LNCaP clone FGC (cell line): ENCODE measurements around the gene ZKSCAN1.

ENCODE experiments used
- DNase-seq: peaks from one replicate; pipeline ENCODE4 v3.0.0-alpha.2; 2011; ENCODE audit warnings: low read depth
- H3K4me3 ChIP-seq: 2 replicates; pipeline ENCODE4 v1.5.1; 2011; ENCODE audit warnings: mild to moderate bottlenecking, low read depth, low read length, control low read depth
- TF ChIP-seq, protein P1 (sequence below): IDR thresholded peaks from 2 replicates; pipeline ENCODE4 v1.5.1; 2012; ENCODE audit warnings: mild to moderate bottlenecking; ENCODE audit not compliant: control insufficient read depth, insufficient read depth; ENCODE audit errors: extremely low read depth

ZKSCAN1 gene

GRCh38 chr7:100072462-100072861, 57.1 kb downstream of the ZKSCAN1 start:
- DNase-seq = no peak
- no peak overlapping the region for H3K4me3 ChIP-seq
- TF ChIP-seq, protein P1, sequence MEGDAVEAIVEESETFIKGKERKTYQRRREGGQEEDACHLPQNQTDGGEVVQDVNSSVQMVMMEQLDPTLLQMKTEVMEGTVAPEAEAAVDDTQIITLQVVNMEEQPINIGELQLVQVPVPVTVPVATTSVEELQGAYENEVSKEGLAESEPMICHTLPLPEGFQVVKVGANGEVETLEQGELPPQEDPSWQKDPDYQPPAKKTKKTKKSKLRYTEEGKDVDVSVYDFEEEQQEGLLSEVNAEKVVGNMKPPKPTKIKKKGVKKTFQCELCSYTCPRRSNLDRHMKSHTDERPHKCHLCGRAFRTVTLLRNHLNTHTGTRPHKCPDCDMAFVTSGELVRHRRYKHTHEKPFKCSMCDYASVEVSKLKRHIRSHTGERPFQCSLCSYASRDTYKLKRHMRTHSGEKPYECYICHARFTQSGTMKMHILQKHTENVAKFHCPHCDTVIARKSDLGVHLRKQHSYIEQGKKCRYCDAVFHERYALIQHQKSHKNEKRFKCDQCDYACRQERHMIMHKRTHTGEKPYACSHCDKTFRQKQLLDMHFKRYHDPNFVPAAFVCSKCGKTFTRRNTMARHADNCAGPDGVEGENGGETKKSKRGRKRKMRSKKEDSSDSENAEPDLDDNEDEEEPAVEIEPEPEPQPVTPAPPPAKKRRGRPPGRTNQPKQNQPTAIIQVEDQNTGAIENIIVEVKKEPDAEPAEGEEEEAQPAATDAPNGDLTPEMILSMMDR = no peak

DNA sequence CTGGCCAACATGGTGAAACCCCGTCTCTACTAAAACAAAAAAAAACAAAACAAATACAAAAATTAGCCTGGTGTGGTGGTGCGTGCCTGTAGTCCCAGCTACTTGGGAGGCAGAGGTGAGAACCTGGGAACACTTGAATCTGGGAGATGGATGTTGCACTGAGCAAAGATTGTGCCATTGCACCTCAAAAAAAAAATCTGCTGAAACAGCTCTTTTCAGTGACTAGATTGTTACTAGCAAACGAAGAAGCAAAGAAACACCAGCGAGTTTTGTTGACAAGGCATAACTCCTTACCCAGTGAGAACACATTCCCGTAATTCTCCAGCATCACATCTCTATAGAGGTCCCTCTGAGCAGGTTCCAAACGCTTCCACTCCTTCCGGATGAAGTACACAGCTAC, 59.4 kb downstream of the ZKSCAN1 start:
- TF ChIP-seq, protein P1 = no peak
- no peak for DNase-seq
- no peak overlapping the region for H3K4me3 ChIP-seq

DNA sequence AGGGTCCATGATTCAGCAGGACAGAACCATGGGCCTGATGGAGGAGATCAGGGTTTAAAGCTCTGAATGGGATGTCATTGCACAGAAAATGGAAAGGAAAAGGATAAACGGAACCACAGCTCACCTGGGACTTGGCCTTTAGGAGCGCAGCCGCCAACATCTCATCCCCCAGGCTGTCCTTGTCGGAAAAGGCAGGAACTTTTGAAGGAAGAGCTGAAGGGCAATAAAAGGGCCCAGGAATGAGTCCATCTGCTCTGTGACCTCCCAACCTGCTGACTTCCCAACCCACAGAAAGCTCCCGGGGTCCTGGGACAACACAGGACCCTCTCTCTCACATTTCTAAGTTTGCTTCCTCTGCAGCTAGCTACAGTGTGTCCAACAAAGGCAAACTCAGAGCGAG, 60.0 kb downstream of the ZKSCAN1 start:
- TF ChIP-seq, protein P1 = no peak
- H3K4me3 ChIP-seq = no peak overlapping the region
- DNase-seq = no peak

DNA sequence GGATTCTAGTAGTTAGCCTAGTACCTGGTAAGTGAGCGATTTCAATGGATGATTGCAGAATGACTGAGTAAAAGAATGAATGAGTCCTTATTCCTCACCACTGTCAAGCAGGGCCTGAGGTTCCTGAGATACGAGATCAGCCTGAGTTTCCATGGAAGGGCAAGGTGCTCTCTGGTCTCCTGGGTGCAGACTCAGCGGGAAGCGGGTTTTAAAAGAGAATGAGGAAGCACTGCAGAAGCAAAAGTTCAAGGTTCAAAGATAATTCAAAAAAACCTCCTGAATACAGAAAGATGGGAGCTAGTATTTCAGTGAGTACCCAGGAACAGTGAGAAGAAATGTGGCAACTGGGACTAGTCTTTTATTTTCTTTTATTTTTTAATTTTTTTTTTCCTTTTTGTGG, 61.8 kb downstream of the ZKSCAN1 start:
- DNase-seq = no peak
- TF ChIP-seq, protein P1 = no peak
- no peak overlapping the region for H3K4me3 ChIP-seq

GRCh38 chr7:100079024-100079560, 63.7 kb downstream of the ZKSCAN1 start:
- TF ChIP-seq, protein P1 = no peak
- H3K4me3 ChIP-seq = no peak overlapping the region
- no peak for DNase-seq

GRCh38 chr7:100080907-100081534, 65.6 kb downstream of the ZKSCAN1 start:
- peak; percentile 58 for DNase-seq
- peak overlapping the region; percentile 86 for H3K4me3 ChIP-seq

More at GRCh38 chr7:100080907-100081534, 65.6 kb downstream of the ZKSCAN1 start:
- TF ChIP-seq, protein P1 = no peak
